Mesenchymal stem cell (in vitro differentiated cells and primary cell): Measurements from ENCODE around the gene DFFB.

Experiments used
- DNase-seq: peaks from one replicate; pipeline ENCODE4 v3.0.0-alpha.2; 2013
- H2AFZ ChIP-seq: one replicate; pipeline ENCODE4 v1.6.1; 2013; ENCODE audit warnings: low read depth, mild to moderate bottlenecking, control low read depth, inconsistent platforms, low read length, moderate library complexity
- H2AK5ac ChIP-seq: 2 replicates; pipeline ENCODE4 v1.6.1; 2013; ENCODE audit warnings: low read length, moderate library complexity, mild to moderate bottlenecking, inconsistent platforms; ENCODE audit not compliant: severe bottlenecking
- H2BK120ac ChIP-seq: one replicate; pipeline ENCODE4 v1.6.1; 2013; ENCODE audit warnings: low read depth, mild to moderate bottlenecking, inconsistent platforms, low read length, moderate library complexity
- H2BK12ac ChIP-seq, 2 experiments: one replicate each; pipeline ENCODE4 v1.6.1; 2013; ENCODE audit warnings: inconsistent platforms in 2 of 2, low read length in 2 of 2, mild to moderate bottlenecking in 2 of 2, moderate library complexity in 2 of 2, control low read depth in 1 of 2
- H2BK15ac ChIP-seq: one replicate; pipeline ENCODE4 v1.6.1; 2013; ENCODE audit warnings: mild to moderate bottlenecking, low read depth, inconsistent platforms; ENCODE audit not compliant: poor library complexity, severe bottlenecking
- H2BK5ac ChIP-seq: 2 replicates; pipeline ENCODE4 v1.6.1; 2013; ENCODE audit warnings: low read depth, mild to moderate bottlenecking, low read length, control low read depth, inconsistent platforms; ENCODE audit not compliant: poor library complexity, severe bottlenecking
- H3K14ac ChIP-seq, 2 experiments: one replicate each; pipeline ENCODE4 v1.6.1; 2013; ENCODE audit warnings: inconsistent platforms in 2 of 2, low read length in 2 of 2, control low read depth in 1 of 2, mild to moderate bottlenecking in 1 of 2, moderate library complexity in 1 of 2
- H3K18ac ChIP-seq, 2 experiments: one replicate each; pipeline ENCODE4 v1.6.1; 2013; ENCODE audit warnings: inconsistent platforms in 2 of 2, low read length in 2 of 2, control low read depth in 1 of 2, low read depth in 1 of 2, mild to moderate bottlenecking in 1 of 2
- H3K23ac ChIP-seq, 2 experiments: one replicate each; pipeline ENCODE4 v1.6.1; 2013; ENCODE audit warnings: inconsistent platforms in 2 of 2, low read length in 2 of 2, mild to moderate bottlenecking in 2 of 2, moderate library complexity in 2 of 2, control low read depth in 1 of 2
- H3K27ac ChIP-seq: 2 replicates; pipeline ENCODE4 v1.5.1; 2013; ENCODE audit warnings: mild to moderate bottlenecking, moderate library complexity, low read length, control low read depth, inconsistent platforms; ENCODE audit not compliant: poor library complexity, severe bottlenecking
- H3K27me3 ChIP-seq, 2 experiments: 2 replicates each; pipeline versions ENCODE4 v1.6.1 to v1.7.0; 2013; ENCODE audit warnings: low read length in 2 of 2, mild to moderate bottlenecking in 2 of 2, moderate library complexity in 2 of 2, control low read depth in 1 of 2, inconsistent platforms in 1 of 2; ENCODE audit not compliant: control insufficient read depth in 1 of 2, insufficient read depth in 1 of 2
- H3K36me3 ChIP-seq, 2 experiments: 2 replicates each; pipeline versions ENCODE4 v1.6.1 to v1.7.0; 2013; ENCODE audit warnings: low read length in 2 of 2, control low read depth in 1 of 2, inconsistent platforms in 1 of 2, low read depth in 1 of 2, mild to moderate bottlenecking in 1 of 2; ENCODE audit not compliant: insufficient read depth in 2 of 2, control insufficient read depth in 1 of 2
- H3K4ac ChIP-seq, 2 experiments: one replicate each; pipeline ENCODE4 v1.6.1; 2013; ENCODE audit warnings: inconsistent platforms in 2 of 2, low read length in 2 of 2, mild to moderate bottlenecking in 2 of 2, moderate library complexity in 2 of 2, control low read depth in 1 of 2, low read depth in 1 of 2
- H3K4me1 ChIP-seq: 2 replicates; pipeline ENCODE4 v1.6.1; 2013; ENCODE audit warnings: low read depth, low read length, control low read depth; ENCODE audit not compliant: control insufficient read depth, insufficient read depth
- H3K4me2 ChIP-seq: 2 replicates; pipeline ENCODE4 v1.6.1; 2013; ENCODE audit warnings: low read length, mild to moderate bottlenecking, inconsistent platforms; ENCODE audit not compliant: poor library complexity, severe bottlenecking
- H3K4me3 ChIP-seq, 2 experiments: 2 replicates each; pipeline versions ENCODE4 v1.5.1 to v1.7.0; 2013; ENCODE audit warnings: low read length in 2 of 2, mild to moderate bottlenecking in 2 of 2, control low read depth in 1 of 2, low read depth in 1 of 2; ENCODE audit not compliant: insufficient read depth in 1 of 2
- H3K79me1 ChIP-seq: replicated peaks from 2 replicates; pipeline ENCODE4 v1.6.1; 2013; ENCODE audit warnings: mild to moderate bottlenecking, control low read depth, low read length, inconsistent platforms; ENCODE audit not compliant: poor library complexity, severe bottlenecking
- H3K9ac ChIP-seq: 2 replicates; pipeline ENCODE4 v1.7.0; 2013; ENCODE audit warnings: mild to moderate bottlenecking, low read length, moderate library complexity
- H3K9me3 ChIP-seq: 2 replicates; pipeline ENCODE4 v1.7.0; 2013; ENCODE audit warnings: mild to moderate bottlenecking, low read length; ENCODE audit not compliant: control insufficient read depth
- H4K8ac ChIP-seq: one replicate; pipeline ENCODE4 v1.6.1; 2013; ENCODE audit warnings: inconsistent platforms, mild to moderate bottlenecking, low read length, moderate library complexity
- H4K91ac ChIP-seq: one replicate; pipeline ENCODE4 v1.6.1; 2013; ENCODE audit warnings: mild to moderate bottlenecking, low read length, inconsistent platforms
- WGBS: methylation state at CpG from one replicate; pipeline ENCODE4 v1.1.7; 2013; ENCODE audit warnings: mixed read lengths; 5-methylcytosine and 5-hydroxymethylcytosine counted together

Gene DFFB

GRCh38 chr1:3903141-3904005, 46.1 kb downstream of the DFFB start:
- Histone ChIP-seq H3K18ac (no peak overlapping the region), H2AK5ac (no peak overlapping the region), H3K36me3 (no peaks in the 10 kb centered on the region), H2AFZ (no peak overlapping the region), H2BK120ac (no peak overlapping the region), H3K4me2 (no peak overlapping the region), H2BK15ac (no peak overlapping the region), H3K4ac (no peak overlapping the region), H3K79me1 (peaks cover 2% of the 10 kb centered on the region), H3K14ac (no peak overlapping the region), H3K4me3 (no peak overlapping the region), H3K9me3 (no peaks in the 10 kb centered on the region), H2BK12ac (no peak overlapping the region), H3K9ac (no peak overlapping the region), H3K27ac (no peak overlapping the region), H3K27me3 (peaks cover 0 to 3% of the 10 kb centered on the region in 2 experiments), H4K91ac (no peak overlapping the region), H3K4me1 (peaks cover 10% of the 10 kb centered on the region), H4K8ac (no peak overlapping the region), H2BK5ac (no peak overlapping the region), H3K23ac (no peak overlapping the region)
- DNase-seq: peak; percentile 8
- 83% methylated on average over 16 of the region's 16 CpGs for WGBS

- no peak overlapping the region for H4K91ac ChIP-seq
- peaks cover 2% of the 10 kb centered on the region for H3K79me1 ChIP-seq
- WGBS: 85% methylated on average over 23 of the region's 24 CpGs
- H2BK120ac ChIP-seq: no peak overlapping the region
- no peak overlapping the region for H3K4me3 ChIP-seq
- DNase-seq: no peak
- H3K27me3 ChIP-seq: peaks cover 5 to 8% of the 10 kb centered on the region in 2 experiments
- H3K9me3 ChIP-seq: no peaks in the 10 kb centered on the region
- no peak overlapping the region for H2BK12ac ChIP-seq
- H3K9ac ChIP-seq: no peak overlapping the region
- no peak overlapping the region for H3K4me2 ChIP-seq
- no peak overlapping the region for H3K18ac ChIP-seq
- no peak overlapping the region for H3K23ac ChIP-seq
- no peak overlapping the region for H3K27ac ChIP-seq
- no peak overlapping the region for H2BK15ac ChIP-seq
- H2BK5ac ChIP-seq: no peak overlapping the region
- no peak overlapping the region for H4K8ac ChIP-seq
- H3K36me3 ChIP-seq: no peaks in the 10 kb centered on the region
- no peak overlapping the region for H2AFZ ChIP-seq
- H3K4me1 ChIP-seq: peaks cover 10% of the 10 kb centered on the region
- H2AK5ac ChIP-seq: no peak overlapping the region
- H3K14ac ChIP-seq: no peak overlapping the region
- no peak overlapping the region for H3K4ac ChIP-seq
Measured at GRCh38 chr1:3904006-3904842, 46.9 kb downstream of the DFFB start.

DNA sequence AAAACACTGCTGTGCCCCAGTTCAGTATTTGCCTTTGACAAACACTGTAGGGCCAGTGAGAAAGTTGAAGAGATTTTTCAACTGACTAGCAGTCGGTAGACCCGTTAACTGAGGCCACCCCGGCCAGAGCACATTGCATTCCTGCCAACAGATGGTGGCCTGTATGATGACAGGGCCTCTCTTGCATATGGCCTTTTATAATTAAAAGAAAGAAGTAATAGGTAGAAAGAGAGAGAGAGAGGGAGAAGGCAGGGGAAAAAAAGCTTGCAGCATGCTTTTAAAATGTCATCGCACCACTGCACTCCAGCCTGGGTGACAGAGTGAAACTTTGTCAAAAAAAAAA, 47.5 kb downstream of the DFFB start:
- Histone ChIP-seq H3K23ac (no peak overlapping the region), H3K18ac (no peak overlapping the region), H4K8ac (no peak overlapping the region), H3K9me3 (no peaks in the 10 kb centered on the region), H3K27me3 (peaks cover 9% of the 10 kb centered on the region in 2 experiments), H2BK5ac (no peak overlapping the region), H2AFZ (no peak overlapping the region), H4K91ac (no peak overlapping the region), H3K79me1 (peaks cover 2% of the 10 kb centered on the region), H3K4me3 (no peak overlapping the region), H3K9ac (no peak overlapping the region), H3K4ac (no peak overlapping the region), H2AK5ac (no peak overlapping the region), H3K14ac (no peak overlapping the region), H3K27ac (no peak overlapping the region), H3K4me2 (no peak overlapping the region), H3K4me1 (peaks cover 7% of the 10 kb centered on the region), H3K36me3 (no peaks in the 10 kb centered on the region), H2BK120ac (no peak overlapping the region), H2BK12ac (no peak overlapping the region), H2BK15ac (no peak overlapping the region)
- no peak for DNase-seq
- WGBS: 88% methylated on average over 4 of the region's 4 CpGs

DNA sequence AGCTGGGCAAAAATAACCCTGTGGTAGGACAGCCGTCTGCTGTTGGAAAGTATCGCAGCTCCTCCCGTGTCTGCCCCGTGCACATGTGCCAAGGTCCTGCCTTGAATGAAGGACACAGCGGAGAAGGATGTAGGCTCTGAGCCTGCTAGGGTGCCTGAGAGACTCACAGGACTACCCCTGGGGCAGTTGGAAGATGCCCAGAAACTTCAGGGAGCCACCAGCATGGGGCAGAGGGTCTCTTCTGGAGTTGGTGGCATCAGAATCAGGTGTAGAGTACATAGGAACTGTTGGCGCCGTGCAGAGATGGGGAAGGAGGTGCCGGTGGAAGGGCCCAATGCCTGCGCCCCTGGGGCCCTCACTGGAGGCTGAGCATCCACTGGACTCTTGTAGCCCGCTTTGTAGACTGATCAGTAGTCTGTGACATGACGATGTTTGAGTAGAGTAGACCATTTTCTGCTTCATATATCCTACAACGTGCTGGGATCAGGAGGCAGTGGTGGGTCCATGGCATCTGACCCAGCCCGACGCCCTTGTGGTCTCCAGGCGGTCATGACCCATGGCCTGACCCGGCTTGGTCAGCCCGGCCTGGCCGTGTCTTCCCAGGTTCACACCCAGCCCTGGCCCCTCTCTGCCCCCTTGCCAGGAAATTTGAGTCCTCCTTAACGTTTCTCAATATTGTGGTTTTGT, 48.1 kb downstream of the DFFB start:
- Histone ChIP-seq H2BK5ac (no peak overlapping the region), H2BK15ac (no peak overlapping the region), H3K9ac (no peak overlapping the region), H3K27me3 (peaks cover 15% of the 10 kb centered on the region in 2 experiments), H3K4me1 (peaks cover 9% of the 10 kb centered on the region), H3K23ac (no peak overlapping the region), H3K4me2 (no peak overlapping the region), H3K9me3 (no peaks in the 10 kb centered on the region), H4K91ac (no peak overlapping the region), H3K14ac (no peak overlapping the region), H2AFZ (no peak overlapping the region), H2BK12ac (no peak overlapping the region), H2BK120ac (no peak overlapping the region), H3K79me1 (peaks cover 2% of the 10 kb centered on the region), H3K36me3 (no peaks in the 10 kb centered on the region), H2AK5ac (no peak overlapping the region), H3K27ac (no peak overlapping the region), H3K4me3 (no peak overlapping the region), H3K18ac (no peak overlapping the region), H4K8ac (no peak overlapping the region), H3K4ac (no peak overlapping the region)
- WGBS: 86% methylated on average over 19 of the region's 19 CpGs
- no peak for DNase-seq
